Glutamatergic neuron (in vitro differentiated cells): ENCODE results near the gene SORCS1. TPM values are rescaled to one million over a fixed set of nuclear protein-coding genes. Genes with fewer than 3 reads are reported as not detected.

Experiments
- DNase-seq: peaks from one replicate; pipeline ENCODE4 v3.0.0; 2022
- H3K27ac Mint-ChIP-seq: one replicate; pipeline ENCODE4 v1.8.0; 2020; ENCODE audit warnings: mild to moderate bottlenecking, mixed read lengths, inconsistent platforms; ENCODE audit not compliant: unreplicated experiment
- H3K27me3 Mint-ChIP-seq: one replicate; pipeline ENCODE4 v1.8.0; 2020; ENCODE audit warnings: mild to moderate bottlenecking, moderate library complexity, mixed read lengths, inconsistent platforms; ENCODE audit not compliant: unreplicated experiment
- H3K36me3 Mint-ChIP-seq: one replicate; pipeline ENCODE4 v1.8.0; 2020; ENCODE audit warnings: mild to moderate bottlenecking, mixed read lengths, inconsistent platforms; ENCODE audit not compliant: unreplicated experiment
- H3K4me1 Mint-ChIP-seq: one replicate; pipeline ENCODE4 v1.8.0; 2020; ENCODE audit warnings: mild to moderate bottlenecking, low read depth, mixed read lengths, inconsistent platforms; ENCODE audit not compliant: unreplicated experiment
- H3K4me3 Mint-ChIP-seq: one replicate; pipeline ENCODE4 v1.8.0; 2020; ENCODE audit warnings: mild to moderate bottlenecking, mixed read lengths, inconsistent platforms; ENCODE audit not compliant: unreplicated experiment
- H3K9me3 Mint-ChIP-seq: one replicate; pipeline ENCODE4 v1.8.0; 2020; ENCODE audit warnings: mild to moderate bottlenecking, moderate library complexity, mixed read lengths, inconsistent platforms; ENCODE audit not compliant: unreplicated experiment
- total RNA-seq: library from RNA; stranded (reverse); fragmentation: NEBNext Ultra II Directional; extraction: Animal tissue kit (Norgen Biotek cat#: 25700); gene quantifications from one replicate; pipeline ENCODE4 v1.2.1, GENCODE V29; 2021; ENCODE audit not compliant: unreplicated experiment
- TF ChIP-seq, protein P1 (sequence below): fragments of 200-600 bp; sonication (generic); IDR thresholded peaks from one replicate; pipeline ENCODE4 v1.5.0; 2021; ENCODE audit not compliant: partially characterized antibody, unreplicated experiment

The SORCS1 gene
- total RNA-seq, 1 donor from 2014 or later: 3.3 TPM

- H3K27ac Mint-ChIP-seq: no peak overlapping the region
- H3K9me3 Mint-ChIP-seq: no peaks in the 10 kb centered on the region
- DNase-seq: no peak
- peaks cover 1% of the 10 kb centered on the region for H3K27me3 Mint-ChIP-seq
- H3K36me3 Mint-ChIP-seq: no peaks in the 10 kb centered on the region
- H3K4me3 Mint-ChIP-seq: no peak overlapping the region
- no peaks in the 10 kb centered on the region for H3K4me1 Mint-ChIP-seq
- TF ChIP-seq, protein P1, sequence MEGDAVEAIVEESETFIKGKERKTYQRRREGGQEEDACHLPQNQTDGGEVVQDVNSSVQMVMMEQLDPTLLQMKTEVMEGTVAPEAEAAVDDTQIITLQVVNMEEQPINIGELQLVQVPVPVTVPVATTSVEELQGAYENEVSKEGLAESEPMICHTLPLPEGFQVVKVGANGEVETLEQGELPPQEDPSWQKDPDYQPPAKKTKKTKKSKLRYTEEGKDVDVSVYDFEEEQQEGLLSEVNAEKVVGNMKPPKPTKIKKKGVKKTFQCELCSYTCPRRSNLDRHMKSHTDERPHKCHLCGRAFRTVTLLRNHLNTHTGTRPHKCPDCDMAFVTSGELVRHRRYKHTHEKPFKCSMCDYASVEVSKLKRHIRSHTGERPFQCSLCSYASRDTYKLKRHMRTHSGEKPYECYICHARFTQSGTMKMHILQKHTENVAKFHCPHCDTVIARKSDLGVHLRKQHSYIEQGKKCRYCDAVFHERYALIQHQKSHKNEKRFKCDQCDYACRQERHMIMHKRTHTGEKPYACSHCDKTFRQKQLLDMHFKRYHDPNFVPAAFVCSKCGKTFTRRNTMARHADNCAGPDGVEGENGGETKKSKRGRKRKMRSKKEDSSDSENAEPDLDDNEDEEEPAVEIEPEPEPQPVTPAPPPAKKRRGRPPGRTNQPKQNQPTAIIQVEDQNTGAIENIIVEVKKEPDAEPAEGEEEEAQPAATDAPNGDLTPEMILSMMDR: no peak
Measured at GRCh38 chr10:106563384-106563783, 601.1 kb downstream of the SORCS1 start.

GRCh38 chr10:106560925-106561640, 603.4 kb downstream of the SORCS1 start:
- Mint-ChIP-seq H3K4me1 (no peaks in the 10 kb centered on the region), H3K4me3 (no peak overlapping the region), H3K36me3 (no peaks in the 10 kb centered on the region), H3K27me3 (no peaks in the 10 kb centered on the region), H3K27ac (no peak overlapping the region), H3K9me3 (no peaks in the 10 kb centered on the region)
- no peak for DNase-seq
- TF ChIP-seq, protein P1: no peak

- Mint-ChIP-seq H3K4me3 (no peak overlapping the region), H3K27ac (no peak overlapping the region), H3K27me3 (peaks cover 1% of the 10 kb centered on the region), H3K36me3 (no peaks in the 10 kb centered on the region), H3K4me1 (no peaks in the 10 kb centered on the region), H3K9me3 (no peaks in the 10 kb centered on the region)
- TF ChIP-seq, protein P1: no peak
- no peak for DNase-seq
Measured at GRCh38 chr10:106559442-106559841, 605.1 kb downstream of the SORCS1 start.

DNA sequence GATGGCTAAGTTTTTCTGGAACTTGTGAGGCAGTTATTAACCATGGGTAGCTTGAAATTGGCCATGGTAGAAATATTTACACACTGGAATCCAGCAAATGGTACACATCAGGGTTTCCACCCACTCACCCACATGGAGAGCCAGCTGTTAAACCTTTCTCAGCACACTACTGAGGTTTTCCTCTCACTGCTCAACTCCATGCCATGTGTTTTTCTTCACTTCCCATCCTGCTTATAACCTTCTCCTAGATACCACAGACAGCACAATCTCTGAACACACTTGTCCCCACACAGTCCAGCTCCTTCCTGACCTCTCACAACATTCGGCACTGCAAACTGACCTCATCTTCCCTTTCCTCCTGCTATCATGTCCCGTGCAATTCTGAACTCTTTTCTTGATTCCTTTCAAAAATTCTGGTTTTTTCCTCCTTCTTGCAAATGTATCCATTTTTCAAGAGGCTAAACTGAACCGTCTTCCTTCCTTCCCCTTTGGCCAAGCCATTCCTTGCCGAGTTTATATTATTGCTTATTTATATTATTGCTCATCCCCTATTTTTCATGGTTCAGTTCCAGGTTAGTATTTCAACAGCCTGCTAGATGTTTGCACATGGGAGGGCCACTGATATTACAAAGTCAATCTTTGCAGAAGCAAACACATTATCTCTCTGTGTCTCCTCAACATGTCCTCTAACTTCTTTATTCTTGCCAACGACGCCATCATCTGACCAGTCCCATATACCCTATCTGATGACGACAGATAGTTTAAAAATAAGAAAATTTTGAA, 606.4 kb downstream of the SORCS1 start:
- H3K27me3 Mint-ChIP-seq: peaks cover 1% of the 10 kb centered on the region

More for the DNA sequence above, 606.4 kb downstream of the SORCS1 start:
- no peaks in the 10 kb centered on the region for H3K9me3 Mint-ChIP-seq
- no peaks in the 10 kb centered on the region for H3K4me1 Mint-ChIP-seq
- no peak for DNase-seq
- H3K27ac Mint-ChIP-seq: no peak overlapping the region
- no peak overlapping the region for H3K4me3 Mint-ChIP-seq
- H3K36me3 Mint-ChIP-seq: no peaks in the 10 kb centered on the region
- TF ChIP-seq, protein P1: no peak
